GM12891 (cell line): Measurements from ENCODE around the gene SPARCL1.

ENCODE experiments used
- DNase-seq: peaks from one replicate; pipeline ENCODE4 v3.0.0; 2011; ENCODE audit warnings: low spot score; ENCODE audit not compliant: insufficient read length
- FAIRE-seq: peaks from 2 replicates; lab custom pipeline; 2011; peaks lifted over from hg19 to GRCh38; lab: Jason Lieb, UNC
- PAX5 ChIP-seq: IDR thresholded peaks from 2 replicates; pipeline ENCODE4 v1.6.1; 2011; ENCODE audit warnings: low read length, moderate library complexity, mild to moderate bottlenecking; ENCODE audit not compliant: insufficient read depth, severe bottlenecking
- POLR2A ChIP-seq: IDR thresholded peaks from 2 replicates; pipeline ENCODE4 v1.6.1; 2011; ENCODE audit warnings: low read depth, low read length, control low read depth
- POLR2AphosphoS5 ChIP-seq: IDR thresholded peaks from 2 replicates; pipeline ENCODE4 v1.6.1; 2011; ENCODE audit warnings: low read depth, low read length, control low read depth
- POU2F2 ChIP-seq: IDR thresholded peaks from 2 replicates; pipeline ENCODE4 v1.6.1; 2011; ENCODE audit warnings: low read depth, mild to moderate bottlenecking, control low read depth, low read length, moderate library complexity
- SPI1 ChIP-seq: IDR thresholded peaks from 2 replicates; pipeline ENCODE4 v1.6.1; 2011; ENCODE audit warnings: low read depth, low read length, control low read depth
- TAF1 ChIP-seq: IDR thresholded peaks from 2 replicates; pipeline ENCODE4 v1.6.1; 2011; ENCODE audit warnings: low read depth, low read length, control low read depth

The SPARCL1 gene

DNA sequence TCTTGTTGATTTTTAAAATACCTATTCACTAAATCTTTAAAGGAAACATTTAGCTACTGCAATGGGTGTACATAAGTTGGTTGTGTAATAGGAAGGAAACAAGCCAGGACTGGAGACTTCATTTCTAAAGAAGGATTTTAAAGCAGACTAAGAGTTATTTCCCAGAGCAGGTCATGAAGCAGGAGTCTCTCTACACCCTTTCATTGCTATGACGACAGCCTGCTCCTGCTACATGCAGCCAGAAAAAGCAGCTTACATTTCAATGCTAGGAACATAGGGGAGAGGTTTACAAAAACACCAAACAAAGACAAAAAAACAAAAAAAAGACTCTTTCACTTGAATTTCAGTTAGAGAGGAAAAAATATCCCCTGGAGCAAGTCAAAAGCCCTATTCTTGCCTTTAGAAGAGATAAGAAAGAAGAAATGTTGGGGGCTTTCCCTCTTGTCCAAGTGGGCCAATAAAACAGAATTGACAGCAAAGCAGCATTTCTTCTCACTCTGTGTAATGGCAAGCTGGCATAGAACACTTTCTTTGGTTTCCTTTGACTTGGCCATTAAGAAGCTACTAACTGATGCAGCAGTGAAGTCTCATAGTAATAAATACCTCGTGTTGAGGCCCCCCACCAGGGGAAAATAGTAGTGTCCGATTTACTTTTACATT is 3.4 kb downstream of the SPARCL1 start:
- DNase-seq (no peak), FAIRE-seq (no peak)

DNA sequence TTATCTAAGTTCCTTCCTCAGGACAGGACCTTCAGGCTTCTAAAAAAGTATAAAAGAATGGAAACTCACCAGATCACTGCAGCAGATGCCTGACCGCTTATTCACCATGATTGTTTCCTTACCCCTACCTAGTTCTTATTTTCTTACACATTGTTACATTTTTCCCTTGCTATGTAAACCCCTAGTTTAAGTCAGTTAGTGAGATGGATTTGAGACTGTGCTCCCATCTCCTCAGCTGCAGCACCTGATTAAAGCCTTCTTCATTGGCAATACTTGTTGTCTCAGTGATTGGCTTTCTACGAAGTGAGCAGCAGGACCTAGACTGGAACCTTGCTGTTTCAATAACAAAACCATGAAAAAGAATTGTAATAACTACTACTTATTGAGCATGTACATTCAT is 4.7 kb downstream of the SPARCL1 start:
- DNase-seq (no peak), FAIRE-seq (no peak)
- TF ChIP-seq TAF1 (no peak), PAX5 (no peak), POLR2A (no peak), POU2F2 (no peak), SPI1 (no peak), POLR2AphosphoS5 (no peak)

More for the DNA sequence above, 3.4 kb downstream of the SPARCL1 start:
- TF ChIP-seq TAF1 (no peak), POU2F2 (no peak), SPI1 (no peak), POLR2A (no peak), PAX5 (no peak), POLR2AphosphoS5 (no peak)

DNA sequence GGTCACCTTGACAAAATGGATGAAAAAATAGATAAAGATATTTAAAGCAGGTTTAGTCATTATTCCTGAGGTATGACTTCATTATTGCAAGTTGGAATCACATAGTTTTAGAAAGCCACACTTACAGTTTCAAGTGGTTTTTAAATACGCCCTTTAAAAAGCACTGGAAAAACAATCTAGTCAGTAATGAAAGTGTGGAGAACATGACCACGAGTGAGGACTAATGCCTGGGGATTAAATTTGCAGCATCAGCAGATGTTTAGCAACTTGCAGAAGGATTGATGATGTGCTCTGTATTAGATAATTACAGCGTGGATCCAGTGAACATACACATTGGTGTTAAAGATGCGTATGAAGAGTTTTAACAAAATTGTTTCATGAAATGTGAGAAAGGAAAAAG is 5.9 kb downstream of the SPARCL1 start:
- TF ChIP-seq SPI1 (no peak), TAF1 (no peak), POU2F2 (no peak), POLR2AphosphoS5 (no peak), PAX5 (no peak), POLR2A (no peak)
- DNase-seq: no peak
- FAIRE-seq: no peak

DNA sequence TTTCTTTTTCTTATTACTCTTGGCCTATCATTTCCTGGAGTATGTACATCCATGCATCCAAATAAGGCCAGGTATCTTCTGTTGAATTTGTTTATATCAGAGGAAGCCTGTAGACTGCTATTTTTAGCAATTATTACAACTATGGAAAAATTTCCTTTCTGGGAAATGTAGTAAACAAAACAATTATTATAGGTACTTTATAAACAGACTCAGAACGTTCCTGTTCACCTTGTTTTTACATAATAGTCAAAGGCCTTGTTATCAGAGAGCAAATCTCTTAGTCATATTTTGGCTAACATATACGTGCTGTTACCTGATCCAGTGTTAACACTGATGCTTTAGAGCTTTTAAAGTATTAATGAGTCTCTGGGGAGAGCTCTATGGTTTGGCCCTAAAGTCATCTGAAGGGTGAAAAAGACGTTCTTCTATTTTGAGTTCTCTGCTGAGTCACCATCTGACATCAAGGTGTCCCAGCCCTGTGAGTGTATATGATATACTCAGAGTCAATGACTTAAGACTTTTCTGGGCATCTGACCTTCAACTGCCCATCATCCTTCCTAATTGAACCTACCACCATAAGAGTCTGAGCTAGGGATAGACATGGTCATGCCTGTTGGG is 7.3 kb downstream of the SPARCL1 start:
- DNase-seq (no peak), FAIRE-seq (no peak)
- TF ChIP-seq POLR2AphosphoS5 (no peak), POLR2A (no peak), TAF1 (no peak), POU2F2 (no peak), SPI1 (no peak), PAX5 (no peak)

DNA sequence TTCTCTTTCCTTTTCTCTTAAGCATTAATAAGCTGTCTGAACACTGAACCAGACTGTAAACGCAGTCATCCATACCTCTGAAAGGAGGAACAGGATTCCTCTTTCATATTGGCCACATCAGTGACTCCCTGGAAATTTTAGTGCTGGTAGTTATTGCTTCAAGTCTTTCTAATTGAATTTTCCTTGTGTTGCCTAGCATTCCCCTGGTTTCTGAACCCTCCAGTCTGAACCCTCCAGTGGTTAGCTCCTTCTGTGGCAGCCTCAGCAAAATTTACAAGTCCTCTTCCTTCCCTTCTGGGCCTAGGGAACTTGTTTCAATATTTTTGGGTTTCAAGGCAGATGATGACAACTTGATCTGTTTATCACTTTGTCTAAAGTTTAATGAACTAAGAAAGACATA is 7.9 kb downstream of the SPARCL1 start:
- no peak for TF ChIP-seq POU2F2
- no peak for FAIRE-seq

DNA sequence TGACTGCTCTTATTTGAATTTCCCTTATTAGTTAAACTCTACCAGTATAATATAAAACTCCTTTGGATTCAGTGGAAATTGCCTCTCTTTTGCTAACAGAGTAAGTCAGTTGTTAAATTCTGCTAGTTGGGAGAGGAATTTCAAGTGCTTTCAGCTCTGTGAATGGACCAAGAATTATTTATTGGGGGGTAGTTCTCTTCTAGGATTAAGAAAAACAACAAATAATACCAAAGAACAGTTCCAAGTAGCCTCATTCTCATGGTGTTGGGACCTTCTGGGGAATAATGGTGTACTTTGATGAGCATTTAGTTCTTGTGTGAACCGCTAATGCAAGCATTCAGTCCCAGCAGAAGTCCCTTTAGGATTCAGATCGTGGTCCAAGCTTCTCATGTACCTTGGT is 11.6 kb downstream of the SPARCL1 start:
- TF ChIP-seq POLR2A (no peak), SPI1 (no peak), POLR2AphosphoS5 (no peak), TAF1 (no peak), POU2F2 (no peak), PAX5 (no peak)
- FAIRE-seq (no peak), DNase-seq (no peak)

More for the DNA sequence above, 7.9 kb downstream of the SPARCL1 start:
- no peak for DNase-seq

DNA sequence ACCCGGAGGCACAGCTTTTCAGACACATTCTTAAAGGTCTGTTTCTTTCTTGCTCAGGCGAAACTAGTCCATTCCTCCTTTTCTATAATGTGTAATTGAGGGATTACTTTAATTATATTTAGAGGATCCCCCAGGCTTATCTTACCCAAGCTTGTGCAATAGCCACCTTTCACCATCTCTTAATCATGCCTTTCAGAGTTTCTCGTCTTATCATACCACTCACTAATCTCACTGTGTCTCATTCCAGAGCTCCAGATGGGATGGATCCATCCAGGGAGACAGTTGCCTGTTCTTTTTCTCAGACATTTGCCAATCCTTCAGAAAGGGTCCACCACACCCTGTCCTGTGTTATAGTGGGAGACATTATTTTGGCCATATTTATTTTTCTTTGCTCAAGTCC is 12.5 kb downstream of the SPARCL1 start:
- DNase-seq (no peak), FAIRE-seq (no peak)
- TF ChIP-seq POLR2A (no peak), PAX5 (no peak), POLR2AphosphoS5 (no peak), POU2F2 (no peak), SPI1 (no peak), TAF1 (no peak)

DNA sequence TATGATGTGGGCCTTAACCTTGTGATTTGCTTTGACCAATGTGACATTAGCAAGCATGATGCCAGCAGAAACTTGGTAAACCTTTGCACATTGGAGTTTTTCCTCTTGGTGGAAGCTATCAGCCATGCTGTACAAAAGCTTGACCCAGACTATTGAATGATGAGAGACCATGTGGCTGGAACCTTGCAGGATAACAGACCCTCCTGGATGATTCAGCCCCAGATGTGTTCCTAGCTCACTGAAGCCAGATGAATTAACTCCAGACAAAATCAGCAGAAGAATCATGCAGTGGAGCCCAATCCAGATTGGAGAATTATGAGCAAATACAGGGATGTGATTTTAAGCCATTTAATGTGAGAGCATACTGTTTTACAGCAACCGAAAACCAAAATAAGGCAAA is 16.8 kb downstream of the SPARCL1 start:
- TF ChIP-seq POLR2A (no peak), SPI1 (no peak), POU2F2 (no peak), POLR2AphosphoS5 (no peak), TAF1 (no peak), PAX5 (no peak)
- DNase-seq: no peak
- no peak for FAIRE-seq

DNA sequence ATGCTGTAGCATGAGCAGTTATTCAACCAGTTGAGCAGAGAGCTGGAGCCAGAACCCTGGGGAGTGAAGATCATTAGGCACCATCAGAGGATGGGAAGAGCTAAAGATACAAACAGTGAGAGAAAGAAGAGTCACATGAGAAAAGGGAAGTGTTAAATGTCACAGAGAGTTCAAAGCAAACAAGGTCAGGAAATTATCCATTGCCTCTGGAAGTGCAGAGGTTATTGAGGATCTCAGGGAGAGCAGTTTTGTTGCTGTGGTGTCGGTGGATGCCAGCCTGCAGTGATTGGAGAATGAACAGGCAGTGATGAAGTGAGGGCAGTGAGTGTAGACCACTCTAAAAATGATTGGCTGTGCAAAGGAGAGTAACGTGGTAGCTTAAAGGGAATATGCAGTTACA is 17.7 kb downstream of the SPARCL1 start:
- DNase-seq (no peak), FAIRE-seq (no peak)
- no peak for TF ChIP-seq PAX5
- TF ChIP-seq POLR2AphosphoS5: no peak
- TF ChIP-seq POLR2A: no peak
- no peak for TF ChIP-seq SPI1
- TF ChIP-seq POU2F2: no peak
- no peak for TF ChIP-seq TAF1

DNA sequence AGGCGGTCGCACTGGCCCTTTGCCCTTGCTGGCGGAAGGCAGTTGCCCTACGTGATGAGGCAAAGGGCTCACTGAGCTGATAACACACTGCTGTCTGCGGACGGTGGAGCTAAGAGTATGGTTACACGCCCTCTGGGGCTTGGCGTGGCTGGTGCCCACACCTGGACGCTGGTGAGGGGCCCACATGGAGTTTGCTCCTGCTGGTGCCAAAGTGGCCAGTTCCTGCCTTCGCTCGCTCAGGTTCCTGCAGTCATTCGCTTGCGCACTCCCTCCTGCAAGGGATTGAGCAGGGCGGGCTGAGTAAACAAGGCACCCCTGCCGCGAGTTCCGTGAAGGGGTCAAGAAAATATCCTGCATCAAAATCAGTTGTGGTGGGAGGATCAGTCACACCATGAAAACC is 18.4 kb downstream of the SPARCL1 start:
- TF ChIP-seq PAX5: no peak
- no peak for TF ChIP-seq SPI1
- no peak for TF ChIP-seq POU2F2
- no peak for TF ChIP-seq TAF1
- TF ChIP-seq POLR2A: no peak
- no peak for TF ChIP-seq POLR2AphosphoS5
- FAIRE-seq (no peak), DNase-seq (no peak)
